HG03175 (cell line): ENCODE results near the gene DCX.
"Not testable (repeated sequence)": the region's sequence is repeated elsewhere in the genome, so short reads cannot be mapped to it uniquely, and the experiment has no call there.

Source experiments
- ATAC-seq: cut with Tn5 transposase; IDR thresholded peaks from one replicate; pipeline ENCODE4 v1.9.1; 2021; ENCODE audit warnings: mild to moderate bottlenecking, moderate library complexity; ENCODE audit not compliant: unreplicated experiment

The DCX gene

DNA sequence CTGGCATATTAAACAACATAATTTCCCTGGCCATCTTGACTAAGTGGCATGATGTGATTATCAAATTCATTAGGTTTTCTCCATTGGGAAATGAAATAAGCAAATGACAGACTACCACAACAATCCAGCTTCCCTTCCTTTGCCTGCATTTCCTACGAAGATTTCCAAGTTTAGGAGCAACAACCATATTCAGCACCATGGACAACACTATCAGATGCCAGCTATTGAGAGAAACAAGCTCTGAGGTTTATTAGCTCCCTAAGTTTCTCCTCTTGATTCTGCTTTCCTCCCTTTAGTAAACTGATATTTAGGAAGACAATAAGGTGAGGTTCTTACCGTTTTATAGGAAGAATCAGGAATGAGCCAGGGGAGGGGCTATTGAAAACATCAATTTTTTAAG lies 36.2 kb downstream of the DCX start:
- ATAC-seq: no peak

DNA sequence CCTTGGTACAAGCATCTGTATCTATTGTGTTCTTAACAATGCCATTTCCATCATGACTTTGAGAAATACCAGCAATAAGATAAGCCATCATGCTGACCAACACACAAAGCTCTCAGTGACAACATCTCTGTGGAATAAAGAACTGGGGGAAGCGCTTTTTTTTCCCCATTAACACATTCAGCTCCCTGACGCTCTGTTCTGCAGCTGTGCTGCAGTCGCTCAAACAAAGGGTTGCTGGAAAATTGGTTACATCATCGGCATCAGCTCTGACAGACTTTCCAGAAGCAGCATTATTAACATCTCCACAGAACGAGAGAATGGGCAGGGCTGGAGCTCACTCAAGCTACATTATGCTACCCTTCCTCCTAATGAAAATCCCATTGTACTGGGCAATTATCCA lies 39.9 kb downstream of the DCX start:
- no peak for ATAC-seq

DNA sequence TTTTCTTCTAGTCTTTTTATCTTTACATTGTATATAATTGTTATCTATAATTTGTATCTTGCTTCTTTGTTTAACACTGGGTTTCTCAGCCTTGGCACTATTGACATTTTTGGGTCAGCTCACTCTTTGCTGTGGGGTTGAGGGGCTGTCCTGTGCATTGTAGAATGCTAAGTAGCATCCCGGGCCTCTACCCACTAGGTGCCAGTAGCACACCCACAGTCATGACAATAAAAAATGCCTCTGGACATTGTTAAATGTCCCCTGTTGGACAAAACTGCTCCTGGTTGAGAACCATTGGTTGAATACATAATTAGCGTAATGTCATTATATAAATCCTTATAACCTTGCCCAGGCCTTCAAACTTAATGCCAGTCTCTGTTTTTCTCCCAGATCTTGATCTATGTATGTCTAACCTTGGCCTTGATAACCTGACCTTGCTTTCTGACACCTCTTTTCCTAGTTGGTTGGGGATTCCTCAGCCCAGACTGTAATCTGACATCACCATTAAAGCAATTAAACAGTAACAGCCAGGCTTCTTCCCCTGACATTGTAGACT lies 46.1 kb downstream of the DCX start:
- ATAC-seq: no peak

DNA sequence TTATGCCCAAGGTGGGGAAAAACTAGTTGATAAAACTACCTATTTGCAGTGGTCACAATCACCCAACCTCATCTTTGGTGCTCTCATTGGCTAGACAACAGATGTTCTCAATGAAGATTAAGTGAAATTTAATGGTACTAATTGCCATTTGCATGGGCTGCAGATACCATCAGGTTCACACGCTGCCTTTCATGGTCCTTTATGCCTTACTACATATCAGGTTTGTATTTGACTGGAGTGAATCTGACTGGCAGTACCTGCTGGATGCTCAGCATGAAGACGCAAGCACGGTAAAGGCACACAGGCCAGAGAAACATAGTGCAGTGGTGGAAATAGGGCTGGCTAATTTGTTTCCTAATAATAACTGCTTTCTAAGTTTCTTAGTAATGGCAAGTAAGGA lies 48.3 kb downstream of the DCX start:
- ATAC-seq: no peak

DNA sequence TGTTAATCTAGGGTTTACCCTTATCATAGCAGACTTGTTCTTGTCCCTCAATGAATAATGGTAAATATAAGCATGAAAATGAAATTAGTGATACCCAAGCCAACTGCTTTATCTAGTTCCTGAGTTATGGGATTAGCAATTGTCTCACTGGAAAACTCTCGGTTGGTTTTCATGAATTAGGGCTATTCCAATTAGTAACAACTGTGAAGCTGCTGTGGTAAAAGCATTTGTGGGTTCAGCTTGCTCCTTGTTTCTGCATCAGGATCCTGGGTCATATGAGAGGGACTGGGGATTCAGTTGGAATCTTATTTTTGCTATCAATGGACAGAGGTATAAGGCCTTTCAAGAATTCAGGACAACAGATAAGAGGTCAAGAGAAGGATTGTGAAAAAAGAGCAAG lies 50.2 kb downstream of the DCX start:
- no peak for ATAC-seq

DNA sequence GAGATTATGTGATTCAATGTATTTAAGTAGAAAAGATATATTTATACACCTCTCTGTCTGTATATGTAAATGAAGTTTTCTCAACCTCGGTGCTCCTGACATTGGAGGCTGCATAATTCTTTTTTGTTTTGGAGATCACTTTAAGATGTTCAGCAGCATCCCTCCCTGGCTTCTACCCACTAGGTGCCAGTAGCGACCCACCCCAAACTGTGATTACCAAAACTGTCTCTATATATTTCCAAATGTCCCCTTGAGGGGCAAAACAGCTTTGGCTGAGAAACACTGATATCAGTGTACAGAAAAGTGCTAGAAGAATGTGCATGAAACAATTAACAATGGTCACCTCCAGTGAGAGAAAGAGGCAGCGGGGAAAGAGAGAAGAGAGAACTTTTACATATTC lies 51.2 kb downstream of the DCX start:
- no peak for ATAC-seq

DNA sequence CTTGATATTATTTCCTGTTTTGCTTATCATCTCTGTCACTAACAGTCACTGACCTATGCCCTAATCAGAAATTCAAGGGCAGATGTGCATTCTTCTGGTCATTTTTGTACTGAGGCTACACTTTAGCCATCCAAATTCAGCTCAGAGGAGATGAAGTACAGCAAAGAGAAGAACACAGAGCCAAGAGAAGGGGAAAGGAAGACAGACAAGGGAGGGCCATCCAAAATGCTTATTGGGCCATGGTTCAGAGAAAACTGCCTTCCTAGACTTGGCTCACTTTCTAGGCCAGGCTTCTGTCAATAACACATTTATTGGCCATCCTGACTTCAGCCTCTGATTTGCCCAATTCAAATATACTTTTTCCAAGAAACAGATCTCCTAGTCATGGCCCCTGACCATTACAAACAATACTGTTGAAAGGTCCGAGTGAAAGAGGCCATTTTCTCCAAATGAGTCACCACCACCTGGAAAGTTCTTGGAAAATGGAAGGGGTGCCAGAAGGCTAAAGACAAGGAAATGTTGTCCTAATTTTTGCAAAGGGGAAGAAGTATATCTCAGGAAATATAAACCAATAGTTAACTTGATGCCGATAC lies 56.4 kb downstream of the DCX start:
- no peak for ATAC-seq

DNA sequence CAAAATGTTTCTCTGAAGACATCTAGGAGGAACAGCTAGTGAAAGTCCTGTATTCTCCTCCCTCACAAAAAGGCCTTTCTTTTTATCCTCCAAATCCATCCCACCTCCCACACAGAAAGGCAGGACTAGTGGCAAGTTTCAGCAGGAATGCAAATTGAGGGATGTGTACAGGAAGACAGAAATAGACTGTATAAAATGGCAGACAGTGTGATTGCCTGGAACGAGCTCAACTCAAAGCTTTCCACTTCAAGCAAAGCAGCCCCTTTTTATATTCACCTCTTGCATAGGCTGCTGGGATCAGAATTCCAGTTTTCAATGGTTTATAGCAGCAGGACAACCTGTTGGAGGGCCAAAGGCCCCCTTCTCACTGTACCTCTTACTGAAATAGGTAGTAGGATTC lies 57.5 kb downstream of the DCX start:
- no peak for ATAC-seq

DNA sequence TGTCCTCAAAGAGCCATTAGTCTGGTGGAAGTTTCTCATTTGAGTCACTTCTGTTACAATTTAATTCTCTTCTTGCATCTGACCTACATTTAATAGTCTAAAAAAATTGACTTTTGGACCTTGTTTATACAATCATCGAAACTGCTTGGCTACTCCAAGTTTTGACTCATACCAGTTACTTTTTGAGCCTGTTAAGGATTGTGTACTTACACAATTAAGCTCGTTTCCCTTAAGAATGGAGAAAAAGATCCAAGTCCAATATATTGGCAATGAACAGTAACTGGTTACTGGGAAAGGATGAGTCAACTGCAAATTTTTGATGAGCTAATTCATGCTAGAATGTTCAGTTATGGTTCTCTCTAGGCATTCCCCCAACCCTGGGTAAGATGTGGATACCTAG lies 58.2 kb downstream of the DCX start:
- no peak for ATAC-seq

DNA sequence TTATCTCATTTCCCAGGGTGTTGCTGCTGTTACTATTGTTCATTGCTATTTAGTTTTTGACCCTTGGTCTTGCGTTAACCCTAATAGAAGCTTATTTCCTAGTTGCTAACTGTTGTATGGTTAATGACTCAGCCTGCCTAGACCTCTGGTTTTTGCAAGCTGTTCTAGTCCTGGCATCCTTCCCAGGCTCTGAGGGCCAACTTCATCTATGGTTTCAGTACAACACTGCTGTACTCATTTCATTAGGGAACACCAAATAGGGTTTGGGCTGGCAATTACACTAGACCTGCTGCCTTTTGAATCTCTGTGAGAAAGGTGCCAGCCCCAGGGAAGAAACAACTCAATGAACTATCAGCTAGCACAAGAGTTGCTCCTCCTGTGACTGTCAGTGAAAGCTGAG lies 59.6 kb downstream of the DCX start:
- no peak for ATAC-seq

DNA sequence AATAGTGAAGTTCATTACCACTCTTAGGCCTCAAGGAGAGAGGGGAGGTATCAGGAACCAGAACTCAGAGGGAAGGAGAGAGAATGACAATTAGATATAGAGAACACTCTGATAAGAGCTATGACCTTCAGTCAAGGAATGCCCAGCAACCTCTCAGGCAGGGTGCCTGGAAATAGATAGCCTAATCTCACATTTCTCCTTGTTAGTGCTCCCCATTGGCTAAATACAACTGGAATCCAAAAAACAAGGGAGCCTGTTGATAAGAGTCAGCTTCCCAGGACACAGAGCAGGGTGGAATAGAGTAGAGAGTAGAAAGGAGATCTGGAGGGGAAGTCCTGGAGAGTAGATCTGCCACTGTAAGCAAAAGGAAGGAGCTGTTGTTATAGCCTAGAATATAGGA lies 62.1 kb downstream of the DCX start:
- ATAC-seq: no peak

DNA sequence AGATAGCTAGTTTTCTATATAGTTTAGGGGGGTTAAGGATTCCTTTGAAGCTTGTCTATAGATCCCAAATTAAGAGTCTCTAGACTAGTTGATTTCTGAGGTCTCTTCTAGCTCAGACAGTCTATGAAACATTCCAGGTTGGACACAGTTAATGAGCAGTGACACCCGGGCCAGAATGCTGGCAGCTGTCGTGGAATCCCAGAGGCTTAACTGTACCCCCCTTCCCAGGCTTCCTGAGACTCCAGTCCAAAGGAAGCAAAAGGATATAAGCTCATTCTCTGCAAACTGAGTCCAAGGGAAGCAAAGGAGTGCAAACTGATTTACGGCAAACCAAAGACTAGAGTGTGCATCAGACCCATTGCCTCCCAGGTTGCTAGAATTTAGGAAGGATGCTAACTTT lies 62.9 kb downstream of the DCX start:
- ATAC-seq: no peak

DNA sequence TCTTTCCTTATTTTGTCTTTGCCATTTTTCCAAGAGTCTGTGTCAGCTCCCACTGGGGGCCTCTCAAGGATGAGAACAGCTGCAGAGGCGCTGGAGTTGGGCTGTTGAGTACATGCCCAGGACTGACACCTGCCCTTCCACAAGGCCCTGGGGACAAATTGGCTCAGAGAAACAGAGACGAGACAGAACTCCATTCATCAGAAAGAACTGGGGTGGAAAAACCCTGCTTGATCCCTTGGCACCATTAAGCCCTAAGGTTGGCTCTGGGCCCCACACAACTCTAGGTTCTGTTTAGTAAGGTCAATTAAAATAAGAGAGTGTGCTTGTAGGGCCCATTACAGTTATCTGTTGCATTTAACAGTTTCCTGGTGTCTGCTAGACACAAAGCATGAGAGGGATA lies 63.6 kb downstream of the DCX start:
- ATAC-seq: no peak

DNA sequence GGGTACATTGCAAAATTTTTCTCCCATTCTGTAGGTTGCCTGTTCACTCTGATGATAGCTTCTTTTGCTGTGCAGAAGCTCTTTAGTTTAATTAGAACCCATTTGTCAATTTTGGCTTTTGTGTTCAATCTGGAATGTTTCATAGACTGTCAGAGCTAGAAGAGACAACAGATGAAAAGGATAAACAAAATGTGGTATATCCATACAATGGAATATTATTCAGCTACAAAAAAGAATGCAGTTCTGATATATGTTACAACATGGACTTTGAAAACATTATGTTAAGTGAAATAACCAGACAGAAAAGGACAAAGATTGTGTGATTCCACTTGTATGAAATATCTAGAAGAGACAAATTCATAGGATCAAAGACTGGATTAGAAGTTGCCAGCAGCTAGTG lies 65.8 kb downstream of the DCX start:
- not testable (repeated sequence) for ATAC-seq

DNA sequence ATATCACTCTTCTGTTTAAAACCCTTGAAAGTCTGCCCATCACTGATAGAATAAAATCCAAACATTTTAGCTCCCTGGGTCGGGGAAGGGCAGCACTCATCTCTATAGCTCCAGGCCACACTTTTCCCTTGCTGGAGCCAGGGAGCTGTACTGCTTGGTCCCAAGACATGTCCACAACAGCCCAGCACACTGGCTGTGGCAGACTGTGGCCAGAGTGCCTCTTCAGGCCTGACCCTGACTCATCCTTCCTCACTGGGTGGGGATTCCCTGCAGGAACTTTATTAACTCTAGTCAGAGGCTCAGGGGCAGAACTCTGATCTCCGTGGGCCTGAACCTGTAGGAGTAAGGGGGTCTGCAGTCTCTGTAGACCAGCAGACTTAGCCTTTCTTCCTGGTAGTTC lies 71.9 kb downstream of the DCX start:
- no peak for ATAC-seq

DNA sequence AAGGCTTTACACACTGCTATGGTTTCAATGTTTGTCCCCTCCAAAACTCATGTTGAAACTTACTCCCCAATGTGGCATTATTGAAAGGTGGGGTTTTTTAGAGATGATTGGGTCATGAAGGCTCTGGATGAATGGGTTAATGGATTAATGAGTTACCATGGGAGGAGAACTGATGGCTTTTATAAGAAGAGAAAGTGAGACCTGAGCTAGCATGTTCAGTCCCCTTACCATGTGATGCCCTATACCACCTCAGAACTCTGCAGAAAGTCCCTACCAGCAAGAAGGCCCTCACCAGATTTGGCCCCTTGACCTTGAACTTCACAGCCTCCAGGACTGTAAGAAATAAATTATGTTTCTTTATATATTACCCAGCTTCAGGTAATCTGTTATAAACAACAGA lies 72.8 kb downstream of the DCX start:
- no peak for ATAC-seq

DNA sequence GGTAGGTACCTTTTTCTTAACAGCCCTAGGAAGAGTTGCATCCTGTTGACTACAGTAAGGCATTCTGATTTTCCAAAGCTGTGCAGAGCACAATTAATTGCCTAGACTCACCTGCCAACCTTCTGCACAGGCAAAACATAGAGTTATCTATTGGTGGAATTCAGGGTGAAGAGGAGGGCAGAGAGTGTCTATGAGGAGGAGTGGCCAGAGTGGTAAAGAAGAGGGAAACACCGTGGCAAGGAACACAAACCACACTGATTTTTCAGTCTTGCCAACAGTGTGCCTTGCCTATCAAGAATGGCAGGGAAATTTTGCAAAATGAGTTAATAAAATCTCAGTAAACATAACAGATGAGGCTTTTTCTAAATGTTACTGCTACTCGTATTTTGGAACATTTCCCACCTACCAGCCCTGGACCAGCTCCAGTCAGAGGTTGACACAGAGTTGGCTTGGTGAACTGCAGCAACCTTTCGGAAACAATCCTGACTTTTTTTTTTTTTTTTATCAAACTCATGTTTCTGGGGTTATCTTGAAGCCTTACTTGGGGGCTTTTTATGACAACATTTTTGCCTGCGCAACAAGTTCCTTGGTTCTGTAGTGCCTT lies 73.8 kb downstream of the DCX start:
- no peak for ATAC-seq

DNA sequence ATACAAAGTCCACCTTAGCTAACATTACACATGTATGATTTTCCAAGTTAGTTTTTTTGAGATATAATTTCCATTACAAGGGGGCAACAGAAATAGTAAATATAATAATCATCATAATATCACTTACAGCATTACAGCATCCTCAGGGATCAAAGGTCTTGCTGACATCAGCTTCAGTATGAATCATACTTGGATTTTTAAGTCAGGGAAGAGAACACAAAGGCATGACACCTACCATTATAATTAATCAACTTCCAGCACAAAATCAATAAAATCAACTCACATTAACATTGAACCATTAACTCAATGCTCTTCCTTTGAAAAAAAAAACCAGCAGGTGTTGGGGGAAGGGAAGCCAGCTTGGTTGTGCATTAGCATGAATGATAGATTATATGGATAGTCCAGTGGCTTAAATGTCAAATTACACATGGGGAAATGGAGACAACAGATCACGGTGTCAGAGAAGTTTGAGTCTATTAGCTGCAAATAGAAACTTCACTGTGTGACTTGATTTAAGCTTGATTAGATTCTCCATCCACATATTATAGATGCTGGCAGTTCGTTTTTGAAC lies 74.8 kb downstream of the DCX start:
- no peak for ATAC-seq

DNA sequence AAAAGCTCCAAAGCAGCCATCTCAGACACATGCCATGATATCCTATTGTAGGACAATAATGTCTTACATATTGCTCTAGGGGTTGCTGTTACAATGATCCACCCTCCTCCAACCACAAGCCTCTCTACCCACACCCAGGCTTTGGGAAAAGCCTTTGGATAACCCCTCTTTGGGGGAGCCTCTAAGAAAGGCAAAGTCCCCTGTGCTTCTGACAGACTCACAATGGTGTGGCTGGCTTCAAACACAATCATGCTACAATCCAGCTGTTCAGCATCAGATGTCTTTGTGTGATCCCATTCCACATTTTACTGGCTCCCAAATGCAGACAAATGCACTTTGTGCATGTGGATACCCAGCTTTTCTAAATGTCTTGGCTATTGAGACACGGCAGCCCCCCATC lies 75.9 kb downstream of the DCX start:
- ATAC-seq: no peak

DNA sequence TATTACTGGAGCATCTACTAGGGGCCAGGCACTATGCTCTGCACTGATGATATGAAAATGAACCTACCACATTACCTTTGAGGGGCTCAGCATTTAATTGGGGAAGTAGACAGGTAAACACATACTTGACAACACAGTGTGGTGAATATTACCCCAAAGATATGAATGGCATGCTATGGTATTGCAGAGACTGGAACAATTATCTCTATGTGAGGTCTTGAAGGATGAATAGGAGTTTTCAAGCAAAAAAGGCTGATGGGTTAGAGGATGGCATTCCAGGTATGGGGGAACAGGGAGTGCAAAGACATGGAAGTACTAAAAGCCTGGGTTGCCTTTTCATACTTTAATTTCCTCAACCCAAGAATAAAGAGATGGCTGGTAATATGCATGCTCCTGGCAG lies 82.6 kb downstream of the DCX start:
- ATAC-seq: no peak

DNA sequence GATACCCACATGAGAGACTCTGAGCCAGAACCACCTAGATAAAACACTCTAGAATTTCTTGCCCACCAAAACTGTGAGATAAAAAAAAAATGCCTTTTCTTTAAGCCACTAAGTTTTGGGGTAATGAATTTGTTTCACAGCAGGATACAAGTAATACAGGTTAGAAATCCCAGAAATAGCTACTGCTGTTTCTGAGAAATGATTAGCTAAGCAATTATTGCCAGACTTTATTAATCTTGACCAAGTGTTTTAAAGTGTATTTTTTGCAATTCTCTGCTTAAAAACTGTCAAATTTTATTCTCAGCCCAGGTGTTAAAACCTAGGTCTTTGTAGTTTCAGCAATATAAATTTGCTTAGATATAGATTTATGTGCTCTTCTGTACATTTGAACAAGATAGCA lies 83.1 kb downstream of the DCX start:
- ATAC-seq: no peak

DNA sequence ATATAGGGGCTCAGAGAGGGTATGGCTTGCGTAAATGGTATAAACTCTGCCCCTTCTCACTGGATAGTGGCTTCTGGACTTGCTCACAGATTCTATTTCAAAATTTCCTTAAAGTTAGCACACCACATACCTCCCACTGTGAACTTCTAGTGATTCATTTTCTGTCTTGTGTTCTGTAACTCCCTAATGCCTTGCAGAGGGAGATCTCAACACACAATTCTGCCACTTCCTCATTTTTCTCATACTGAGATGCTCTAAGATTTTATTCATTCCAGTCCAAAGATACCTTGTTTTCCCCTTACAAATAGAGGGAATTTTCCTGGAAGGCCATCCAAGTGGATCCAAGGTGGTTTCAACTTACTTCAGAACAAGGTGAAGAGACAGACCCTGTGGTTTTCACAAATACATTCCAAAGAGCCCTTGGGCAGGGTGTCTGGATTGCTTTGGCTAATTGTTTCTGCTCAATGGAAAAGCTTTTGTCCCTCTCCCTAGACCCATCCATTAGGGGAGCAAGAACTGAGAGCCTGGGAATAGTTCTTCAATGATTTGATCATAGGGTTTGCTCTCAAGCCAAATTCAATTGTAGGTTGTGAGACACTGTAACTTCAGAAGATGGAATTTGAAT lies 89.6 kb downstream of the DCX start:
- no peak for ATAC-seq
